Immature natural killer cell (primary cell): Measurements from ENCODE around the gene STX4. TPM values are rescaled to one million over a fixed set of nuclear protein-coding genes. Genes with fewer than 3 reads are reported as not detected.

Experiments
- DNase-seq, 3 donors: peaks; one replicate each; pipeline ENCODE4 v3.0.0; 2022; ENCODE audit warnings: mixed read lengths in 1 of 3
- H3K27ac Mint-ChIP-seq, 6 donors: one replicate each; pipeline ENCODE4 v1.8.0; 2020; ENCODE audit warnings: mixed read lengths in 6 of 6, mild to moderate bottlenecking in 5 of 6, inconsistent platforms in 4 of 6, moderate library complexity in 3 of 6
- H3K27me3 Mint-ChIP-seq, 3 donors: one replicate each; pipeline ENCODE4 v1.8.0; 2020 to 2021; ENCODE audit warnings: low read depth in 3 of 3, mild to moderate bottlenecking in 3 of 3, mixed read lengths in 3 of 3, moderate library complexity in 3 of 3, inconsistent platforms in 1 of 3
- H3K36me3 Mint-ChIP-seq, 3 donors: one replicate each; pipeline ENCODE4 v1.8.0; 2020; ENCODE audit warnings: mixed read lengths in 3 of 3, inconsistent platforms in 2 of 3, mild to moderate bottlenecking in 2 of 3
- H3K4me1 Mint-ChIP-seq, 2 donors: one replicate each; pipeline ENCODE4 v1.8.0; 2020; ENCODE audit warnings: inconsistent platforms in 2 of 2, mild to moderate bottlenecking in 2 of 2, mixed read lengths in 2 of 2, moderate library complexity in 1 of 2
- H3K4me3 Mint-ChIP-seq, 5 donors: one replicate each; pipeline ENCODE4 v1.8.0; 2020; ENCODE audit warnings: mild to moderate bottlenecking in 5 of 5, mixed read lengths in 5 of 5, inconsistent platforms in 3 of 5, moderate library complexity in 3 of 5
- H3K9me3 Mint-ChIP-seq, 6 donors: one replicate each; pipeline ENCODE4 v1.8.0; 2020; ENCODE audit warnings: mild to moderate bottlenecking in 6 of 6, mixed read lengths in 6 of 6, inconsistent platforms in 4 of 6, moderate library complexity in 3 of 6
- polyA plus RNA-seq, 3 donors: library from polyadenylated mRNA; unstranded; fragments of 300-500 nt; fragmentation: Illumina TruSeq; gene quantifications; one replicate each; pipeline ENCODE4 v1.2.3, GENCODE V29; 2021

STX4 gene, protein sequence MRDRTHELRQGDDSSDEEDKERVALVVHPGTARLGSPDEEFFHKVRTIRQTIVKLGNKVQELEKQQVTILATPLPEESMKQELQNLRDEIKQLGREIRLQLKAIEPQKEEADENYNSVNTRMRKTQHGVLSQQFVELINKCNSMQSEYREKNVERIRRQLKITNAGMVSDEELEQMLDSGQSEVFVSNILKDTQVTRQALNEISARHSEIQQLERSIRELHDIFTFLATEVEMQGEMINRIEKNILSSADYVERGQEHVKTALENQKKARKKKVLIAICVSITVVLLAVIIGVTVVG
- polyA plus RNA-seq, result 10 to 100 TPM; 31.3 to 46.4 (median 33.3) TPM

DNA sequence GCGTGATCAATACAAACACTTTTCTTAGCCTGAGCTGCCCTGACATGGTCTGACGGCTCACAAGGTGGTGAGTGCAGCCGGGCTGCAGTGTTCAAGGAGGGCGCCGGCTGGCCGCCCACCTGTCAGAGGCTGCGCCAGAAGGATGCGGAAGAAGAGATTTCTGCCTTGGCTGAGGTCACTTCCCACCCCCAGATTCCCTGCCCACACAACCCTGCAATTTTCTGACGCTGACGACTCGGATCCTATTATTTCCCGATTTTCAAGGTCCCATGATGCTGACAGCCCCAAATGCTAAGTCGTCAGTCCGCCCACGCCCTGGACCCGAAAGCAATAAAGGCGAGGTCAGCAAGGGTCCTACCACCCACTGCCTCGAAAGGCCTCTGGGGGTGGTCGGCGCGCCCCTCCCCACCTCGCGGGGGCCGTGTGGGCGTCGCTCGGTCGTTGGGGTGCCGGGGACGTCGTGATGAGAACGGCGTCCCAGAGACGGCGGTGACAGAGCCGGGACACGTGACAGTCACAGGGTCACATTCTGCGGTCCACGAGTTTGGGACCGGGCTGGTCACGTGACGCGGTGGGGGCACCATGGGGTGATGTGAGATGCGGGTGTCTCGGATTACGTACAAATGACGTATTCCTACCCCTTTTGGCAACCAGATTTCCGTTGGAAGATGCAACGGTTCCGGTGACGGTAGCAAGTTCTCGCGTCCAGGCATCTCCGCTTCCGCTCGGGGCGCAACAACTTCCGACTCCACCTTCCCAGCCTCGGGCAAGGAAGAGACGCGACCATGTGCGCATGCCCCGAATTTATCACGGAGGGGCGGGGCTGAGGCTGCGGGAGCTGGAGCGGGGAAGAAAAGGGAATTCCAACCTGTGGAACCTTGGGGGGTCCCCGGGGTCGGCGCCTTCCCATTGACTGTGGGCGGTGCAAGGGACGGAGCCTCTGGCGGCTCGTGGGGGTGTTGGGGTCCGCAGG is at the start of gene STX4:
Gene STX4, plus strand, starts transcription at position 823 of the 973 bp plus-strand sequence. CDS start 248 bp downstream, outside the sequence.
- DNase-seq, result peak; percentile 99
- Mint-ChIP-seq H3K36me3 (peaks cover 0 to 12% (median 0%) of the 10 kb centered on the region in 3 donors), H3K27ac (peak within 1 kb of the TSS; percentile 94 to 99 (median 98)), H3K4me1 (peaks cover 26 to 34% of the 10 kb centered on the region in 2 donors), H3K27me3 (peaks cover 16 to 17% (median 16%) of the 10 kb centered on the region in 3 donors), H3K9me3 (peaks cover 0 to 2% (median 0%) of the 10 kb centered on the region in 6 donors), H3K4me3 (peak within 1 kb of the TSS; percentile 87 to 98 (median 92))

DNA sequence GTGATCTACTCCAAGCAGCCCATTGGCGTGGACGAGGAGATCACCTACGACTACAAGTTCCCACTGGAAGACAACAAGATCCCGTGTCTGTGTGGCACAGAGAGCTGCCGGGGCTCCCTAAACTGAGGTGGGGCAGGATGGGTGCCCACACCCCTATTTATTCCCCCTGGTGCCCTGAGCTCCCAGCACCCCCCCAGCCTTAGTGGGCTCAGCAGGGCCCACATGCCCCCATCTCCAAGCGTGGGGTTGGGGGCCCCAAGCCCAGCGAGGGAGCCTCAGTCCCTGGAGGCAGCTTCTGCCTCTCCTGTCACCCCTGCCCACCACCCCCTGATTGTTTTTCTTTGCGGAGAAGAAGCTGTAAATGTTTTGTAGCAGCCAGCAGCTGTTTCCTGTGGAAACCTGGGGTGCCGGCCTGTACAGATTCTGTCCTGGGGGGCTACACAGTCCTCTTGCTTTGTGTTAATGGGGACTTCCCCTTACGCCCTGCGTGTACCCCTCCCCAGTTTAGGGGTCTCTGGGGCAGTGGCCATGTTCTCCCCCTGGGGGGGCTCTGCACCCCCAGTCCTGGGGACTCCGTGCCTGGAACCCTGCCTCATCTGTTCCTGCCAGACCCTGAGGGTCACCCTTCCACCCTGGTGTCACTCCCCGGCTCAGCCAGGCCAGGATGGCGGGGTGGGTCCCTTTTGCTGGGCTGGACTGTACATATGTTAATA is 49.3 kb upstream of the STX4 start:
- Mint-ChIP-seq H3K36me3 (no peaks in the 10 kb centered on the region), H3K4me3 (no peak overlapping the region), H3K9me3 (no peaks in the 10 kb centered on the region), H3K27ac (no peak overlapping the region), H3K27me3 (peaks cover 0 to 4% (median 3%) of the 10 kb centered on the region in 3 donors), H3K4me1 (no peaks in the 10 kb centered on the region)
- no peak for DNase-seq

DNA sequence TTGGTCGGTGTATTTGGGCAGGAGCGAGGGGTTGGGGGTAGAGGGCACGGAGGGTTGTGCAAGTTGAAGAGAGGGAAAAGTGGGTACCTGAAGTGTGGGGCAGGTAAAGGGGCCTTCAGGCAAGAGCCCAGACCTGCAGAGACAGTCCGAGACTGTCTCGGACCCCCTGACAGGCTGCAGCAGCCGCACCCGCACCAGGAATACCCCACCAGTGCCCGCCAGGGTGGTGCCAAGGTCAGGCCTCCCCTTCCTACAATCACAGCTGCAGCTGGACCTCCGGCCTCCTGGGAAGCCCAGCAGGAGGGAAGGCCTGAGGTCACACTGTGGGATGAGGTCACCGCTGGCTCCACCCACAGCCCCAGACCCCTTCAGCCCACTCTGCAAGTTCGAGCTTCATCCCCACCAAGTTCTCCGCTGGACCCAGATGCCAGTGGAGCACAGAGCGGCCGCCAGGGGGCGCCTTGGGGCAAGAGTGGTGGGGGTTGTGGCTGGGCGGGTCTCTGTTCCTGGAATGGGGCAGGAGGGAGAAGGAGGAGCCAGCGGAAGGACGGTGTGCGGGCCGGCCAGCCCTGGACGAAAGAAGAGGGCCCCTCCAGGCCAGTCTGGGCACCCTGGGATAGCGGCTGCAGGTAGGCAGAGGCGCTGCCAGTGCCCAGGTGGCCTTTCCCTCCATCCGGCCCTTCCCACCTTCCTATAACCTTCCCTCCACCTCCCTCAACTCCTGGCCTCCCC is 48.5 kb upstream of the STX4 start, which contains the start of gene HSD3B7:
Gene HSD3B7, plus strand, starts transcription at position 539 of the 732 bp plus-strand sequence. CDS start 452 bp downstream, outside the sequence.
- DNase-seq, result peak; percentile 70 to 74 (median 70)
- Mint-ChIP-seq H3K36me3 (no peaks in the 10 kb centered on the region), H3K27ac (no peak within 1 kb of the TSS), H3K4me1 (no peaks in the 10 kb centered on the region), H3K27me3 (peaks cover 0 to 4% (median 3%) of the 10 kb centered on the region in 3 donors), H3K4me3 (no peak within 1 kb of the TSS), H3K9me3 (no peaks in the 10 kb centered on the region)

DNA sequence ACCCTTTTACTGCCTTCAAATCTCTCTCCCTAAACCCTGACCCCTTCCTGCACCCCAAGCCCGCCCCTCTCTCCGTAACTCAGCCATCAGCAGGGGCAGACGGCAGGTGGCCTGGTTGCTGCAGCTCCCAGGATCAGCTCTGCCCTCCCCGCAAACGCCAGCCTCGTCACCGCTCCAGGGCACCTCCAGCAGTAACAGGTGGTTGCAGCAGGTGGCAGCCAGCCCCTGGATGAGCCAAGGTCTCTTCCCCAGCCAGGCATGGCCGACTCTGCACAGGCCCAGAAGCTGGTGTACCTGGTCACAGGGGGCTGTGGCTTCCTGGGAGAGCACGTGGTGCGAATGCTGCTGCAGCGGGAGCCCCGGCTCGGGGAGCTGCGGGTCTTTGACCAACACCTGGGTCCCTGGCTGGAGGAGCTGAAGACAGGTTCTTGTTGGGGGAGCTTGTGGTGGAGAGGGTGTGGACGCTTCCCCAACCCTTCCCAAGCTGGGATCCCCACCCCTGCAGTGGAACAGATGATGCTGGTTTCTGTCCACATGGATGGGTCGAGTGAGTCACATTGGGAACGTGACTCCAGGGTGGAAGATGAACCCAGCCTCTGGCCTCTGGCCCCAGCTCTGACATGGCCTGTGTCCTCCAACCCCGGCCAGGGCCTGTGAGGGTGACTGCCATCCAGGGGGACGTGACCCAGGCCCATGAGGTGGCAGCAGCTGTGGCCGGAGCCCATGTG is 47.8 kb upstream of the STX4 start:
- no peaks in the 10 kb centered on the region for H3K9me3 Mint-ChIP-seq
- H3K27me3 Mint-ChIP-seq, result peaks cover 0 to 4% (median 3%) of the 10 kb centered on the region in 3 donors
- H3K4me1 Mint-ChIP-seq, result no peaks in the 10 kb centered on the region
- H3K36me3 Mint-ChIP-seq, result no peaks in the 10 kb centered on the region
- H3K27ac Mint-ChIP-seq, result no peak overlapping the region
- H3K4me3 Mint-ChIP-seq, result no peak overlapping the region
- no peak for DNase-seq

DNA sequence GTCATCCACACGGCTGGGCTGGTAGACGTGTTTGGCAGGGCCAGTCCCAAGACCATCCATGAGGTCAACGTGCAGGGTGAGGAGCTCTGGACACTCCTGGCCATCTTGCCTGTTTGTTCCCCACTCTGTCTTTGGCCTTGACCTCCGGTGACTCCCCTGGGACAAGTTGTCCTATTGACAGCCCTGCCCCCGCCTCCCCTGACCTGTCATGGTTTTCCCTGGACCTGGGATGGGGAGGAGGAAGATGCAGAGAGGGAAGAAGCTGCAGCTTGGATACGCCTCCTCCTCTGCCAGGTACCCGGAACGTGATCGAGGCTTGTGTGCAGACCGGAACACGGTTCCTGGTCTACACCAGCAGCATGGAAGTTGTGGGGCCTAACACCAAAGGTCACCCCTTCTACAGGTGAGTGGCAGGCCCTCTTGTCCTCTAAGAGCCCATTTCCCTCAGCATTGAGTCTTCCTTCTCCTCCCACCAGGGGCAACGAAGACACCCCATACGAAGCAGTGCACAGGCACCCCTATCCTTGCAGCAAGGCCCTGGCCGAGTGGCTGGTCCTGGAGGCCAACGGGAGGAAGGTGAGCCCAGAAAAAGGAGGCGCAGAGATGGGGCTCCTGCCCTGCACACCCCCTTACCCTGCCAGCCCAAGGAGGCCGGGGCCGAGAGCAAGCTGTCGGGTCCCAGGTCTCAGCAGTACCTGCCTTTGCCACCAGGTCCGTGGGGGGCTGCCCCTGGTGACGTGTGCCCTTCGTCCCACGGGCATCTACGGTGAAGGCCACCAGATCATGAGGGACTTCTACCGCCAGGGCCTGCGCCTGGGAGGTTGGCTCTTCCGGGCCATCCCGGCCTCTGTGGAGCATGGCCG is 47.0 kb upstream of the STX4 start:
- H3K27ac Mint-ChIP-seq, result no peak overlapping the region
- H3K27me3 Mint-ChIP-seq, result peaks cover 0 to 5% (median 2%) of the 10 kb centered on the region in 3 donors
- no peaks in the 10 kb centered on the region for H3K36me3 Mint-ChIP-seq
- no peaks in the 10 kb centered on the region for H3K9me3 Mint-ChIP-seq
- no peak overlapping the region for H3K4me3 Mint-ChIP-seq
- H3K4me1 Mint-ChIP-seq, result no peaks in the 10 kb centered on the region
- DNase-seq, result no peak

DNA sequence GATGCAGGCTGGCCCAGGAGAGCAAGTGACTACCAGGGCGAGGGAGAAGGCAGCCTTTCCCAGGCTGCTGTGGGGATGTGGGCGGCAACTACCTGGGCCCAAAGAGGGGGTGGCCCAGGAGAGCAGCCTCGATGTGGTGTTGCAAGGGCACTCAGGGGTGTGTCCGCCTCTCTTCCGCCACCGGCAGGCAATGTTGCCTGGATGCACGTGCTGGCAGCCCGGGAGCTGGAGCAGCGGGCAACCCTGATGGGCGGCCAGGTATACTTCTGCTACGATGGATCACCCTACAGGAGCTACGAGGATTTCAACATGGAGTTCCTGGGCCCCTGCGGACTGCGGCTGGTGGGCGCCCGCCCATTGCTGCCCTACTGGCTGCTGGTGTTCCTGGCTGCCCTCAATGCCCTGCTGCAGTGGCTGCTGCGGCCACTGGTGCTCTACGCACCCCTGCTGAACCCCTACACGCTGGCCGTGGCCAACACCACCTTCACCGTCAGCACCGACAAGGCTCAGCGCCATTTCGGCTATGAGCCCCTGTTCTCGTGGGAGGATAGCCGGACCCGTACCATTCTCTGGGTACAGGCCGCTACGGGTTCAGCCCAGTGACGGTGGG is 45.7 kb upstream of the STX4 start:
- H3K4me3 Mint-ChIP-seq, result no peak overlapping the region
- no peak overlapping the region for H3K27ac Mint-ChIP-seq
- H3K4me1 Mint-ChIP-seq, result peaks cover 0 to under 1% of the 10 kb centered on the region in 2 donors
- no peaks in the 10 kb centered on the region for H3K9me3 Mint-ChIP-seq
- H3K27me3 Mint-ChIP-seq, result peaks cover 0 to 3% (median 0%) of the 10 kb centered on the region in 3 donors
- DNase-seq, result no peak
- no peaks in the 10 kb centered on the region for H3K36me3 Mint-ChIP-seq

DNA sequence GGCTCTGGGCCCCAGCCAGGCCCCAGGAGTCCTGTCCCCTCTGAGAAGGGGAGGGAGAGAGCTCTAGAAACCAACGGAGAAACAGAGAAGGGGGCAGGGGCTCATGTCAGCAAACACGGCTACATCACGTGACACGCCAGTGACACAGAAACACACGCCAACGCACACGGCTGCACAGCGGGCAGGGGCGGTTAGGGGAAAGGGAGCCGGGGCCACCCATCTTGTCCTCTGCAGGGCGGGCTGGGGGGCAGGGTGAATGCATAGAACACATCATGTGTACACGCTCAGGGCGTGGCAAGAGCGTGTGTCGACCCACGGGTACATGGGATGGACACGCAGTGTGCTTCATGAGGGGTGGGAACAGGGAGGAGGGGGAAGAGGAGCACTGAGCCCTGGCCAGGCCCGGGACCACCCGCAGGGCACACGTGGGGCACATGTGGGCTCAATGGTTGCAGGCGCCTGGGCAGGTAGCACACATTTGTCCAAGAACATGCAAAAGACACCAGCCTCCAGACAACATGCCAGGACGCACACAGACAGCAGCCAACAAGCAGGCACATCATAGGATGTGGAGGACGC is 43.8 kb upstream of the STX4 start:
- no peaks in the 10 kb centered on the region for H3K9me3 Mint-ChIP-seq
- DNase-seq, result no peak
- no peak overlapping the region for H3K27ac Mint-ChIP-seq
- peaks cover 0 to 4% of the 10 kb centered on the region in 2 donors for H3K4me1 Mint-ChIP-seq
- no peaks in the 10 kb centered on the region for H3K36me3 Mint-ChIP-seq
- peaks cover 0 to 4% (median 1%) of the 10 kb centered on the region in 3 donors for H3K27me3 Mint-ChIP-seq
- no peak overlapping the region for H3K4me3 Mint-ChIP-seq

DNA sequence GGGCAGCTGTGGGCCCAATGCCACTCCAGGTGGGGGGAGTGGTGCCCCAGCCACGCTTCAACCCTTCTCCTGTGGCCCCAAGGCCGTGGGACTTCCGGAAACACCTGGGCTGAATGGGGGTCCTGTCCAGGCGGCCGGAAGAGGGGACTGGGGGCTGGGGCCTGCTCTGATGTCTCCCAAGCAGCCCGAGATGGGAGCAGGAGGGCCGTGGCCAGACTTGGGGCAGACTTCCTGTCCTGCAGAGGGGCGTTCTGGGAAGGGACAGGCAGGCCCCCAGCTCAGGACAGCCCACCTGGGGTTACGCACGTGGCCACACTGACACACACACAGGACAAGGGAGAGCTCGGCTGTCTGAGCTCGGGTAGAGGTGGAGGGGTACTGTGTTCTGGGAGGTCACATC is 43.3 kb upstream of the STX4 start:
- no peaks in the 10 kb centered on the region for H3K36me3 Mint-ChIP-seq
- no peaks in the 10 kb centered on the region for H3K9me3 Mint-ChIP-seq
- DNase-seq, result no peak
- no peak overlapping the region for H3K27ac Mint-ChIP-seq
- peaks cover 0 to 4% of the 10 kb centered on the region in 2 donors for H3K4me1 Mint-ChIP-seq
- no peak overlapping the region for H3K4me3 Mint-ChIP-seq
- peaks cover 0 to 4% (median 1%) of the 10 kb centered on the region in 3 donors for H3K27me3 Mint-ChIP-seq

DNA sequence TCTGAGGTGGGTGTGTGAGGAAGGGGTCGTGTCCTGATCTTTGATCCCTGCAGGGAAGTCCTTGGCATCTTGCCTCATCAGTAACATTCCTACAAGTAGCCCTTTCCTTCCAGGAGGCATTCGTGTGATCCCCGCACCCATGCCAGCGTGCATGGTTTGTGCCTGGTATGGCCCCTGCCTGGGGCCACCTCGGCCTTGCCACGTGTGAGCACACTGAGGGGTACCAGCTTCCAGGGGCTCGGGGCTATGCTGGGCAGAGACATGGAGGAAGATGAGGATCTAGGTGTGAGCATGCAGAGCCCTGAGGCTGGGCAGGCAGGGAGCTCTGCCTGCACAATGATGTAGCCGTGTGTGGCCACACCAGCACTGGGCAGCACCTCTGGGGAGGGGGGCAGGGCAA is 42.3 kb upstream of the STX4 start:
- DNase-seq, result no peak
- Mint-ChIP-seq H3K9me3 (no peaks in the 10 kb centered on the region), H3K4me3 (no peak overlapping the region), H3K4me1 (peaks cover 0 to 4% of the 10 kb centered on the region in 2 donors), H3K27ac (no peak overlapping the region), H3K27me3 (peaks cover 1 to 4% (median 3%) of the 10 kb centered on the region in 3 donors), H3K36me3 (no peaks in the 10 kb centered on the region)

DNA sequence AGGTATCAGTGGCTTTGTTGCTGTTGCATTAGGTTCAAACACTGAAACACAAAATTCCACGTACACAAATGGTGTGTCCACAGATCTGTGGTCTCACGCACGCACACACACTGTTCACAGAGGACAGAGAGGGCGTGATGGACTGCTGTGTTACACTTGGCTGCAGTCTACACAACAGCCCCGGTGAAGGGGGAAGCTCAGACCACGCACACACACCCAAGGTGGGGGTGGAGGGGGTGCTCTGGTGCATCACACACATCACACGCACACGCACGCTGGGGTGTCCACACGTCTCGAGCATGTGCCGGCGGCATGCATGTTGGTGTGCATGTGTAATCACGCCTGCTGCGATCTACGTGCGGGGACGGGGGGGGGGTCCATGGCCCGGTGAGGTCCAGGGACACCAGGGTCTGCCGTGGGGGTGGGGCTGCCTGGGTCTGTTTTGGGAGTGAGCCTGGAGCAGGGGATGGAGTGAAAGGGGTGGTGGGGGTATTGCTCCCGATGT is 41.0 kb upstream of the STX4 start:
- Mint-ChIP-seq H3K9me3 (no peaks in the 10 kb centered on the region), H3K36me3 (no peaks in the 10 kb centered on the region), H3K4me1 (peaks cover 4 to 7% of the 10 kb centered on the region in 2 donors), H3K27me3 (peaks cover 1 to 6% (median 4%) of the 10 kb centered on the region in 3 donors), H3K4me3 (no peak overlapping the region), H3K27ac (no peak overlapping the region)
- DNase-seq, result no peak
